ENCODE data around the gene NLE1. TPM values are rescaled to one million over a fixed set of nuclear protein-coding genes. Genes with fewer than 3 reads are reported as not detected.

NLE1 gene
- total and polyA plus RNA-seq, 2 of the 8 experiments (the other 6 are each of a cell fraction or from before 2014, with no cell fraction given) = 50.4 to 51.5 TPM

DNA sequence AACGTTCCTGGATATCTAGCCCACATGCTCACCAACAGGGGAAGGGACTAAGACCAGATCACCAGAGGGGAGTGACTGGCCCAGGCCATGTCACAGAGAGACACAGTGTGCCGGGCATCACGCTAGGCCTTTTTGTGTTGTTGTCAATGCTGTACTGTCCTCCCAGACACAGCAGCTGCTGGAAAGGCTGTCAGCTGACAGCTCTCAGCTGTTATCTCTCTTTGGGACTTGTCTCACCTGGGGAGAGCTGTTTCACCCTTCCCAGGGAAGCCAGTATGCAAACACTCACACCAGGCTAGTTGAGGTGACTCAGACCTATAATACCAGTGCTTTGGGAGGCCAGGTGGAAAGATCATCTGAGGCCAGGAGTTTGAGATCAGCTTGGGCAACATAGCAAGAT is 24.9 kb upstream of the NLE1 start:
- Histone ChIP-seq H3K9me3 (ENCODE audit: insufficient read depth in 2 of 2, low read depth in 1 of 2, low read length in 1 of 2) (no peaks in the 10 kb centered on the region), H3K56ac (replicated peaks; ENCODE audit: insufficient read length, low read depth, low read length) (no peak overlapping the region), H3K4me2 (ENCODE audit: insufficient read depth in 1 of 2, low read depth in 2 of 2, low read length in 2 of 2) (no peak overlapping the region), H3K23ac (ENCODE audit: insufficient read length) (no peak overlapping the region), H2BK120ac (replicated peaks; ENCODE audit: low read depth, low read length) (no peak overlapping the region), H3K9ac (replicated peaks in 1 of 4; ENCODE audit: extremely low read depth in 1 of 4, low read depth in 3 of 4, low read length in 3 of 4) (no peak overlapping the region; a peak in 1 of 7 replicates), H4K5ac (ENCODE audit: insufficient read length, low read depth, low read length) (no peak overlapping the region), H2BK15ac (ENCODE audit: low read length) (no peak overlapping the region), H2BK12ac (ENCODE audit: low read depth, low read length) (no peak overlapping the region), H3K27ac (ENCODE audit: low read depth, low read length) (no peak overlapping the region), H3K4me1 (replicated peaks in 1 of 4; ENCODE audit: control insufficient read depth in 3 of 4, insufficient read depth in 4 of 4, low read length in 3 of 4) (no peaks in the 10 kb centered on the region; a peak in 1 of 7 replicates), H3K79me1 (ENCODE audit: low read depth, low read length) (no peaks in the 10 kb centered on the region; the same call in 1 of the 2 replicates), H3K23me2 (ENCODE audit: low read depth, low read length) (no peaks in the 10 kb centered on the region; the same call in 1 of the 2 replicates), H2BK20ac (ENCODE audit: low read length) (no peak overlapping the region), H2AFZ (ENCODE audit: low read length) (no peak overlapping the region), H2BK5ac (ENCODE audit: low read depth, low read length) (no peak overlapping the region), H4K91ac (replicated peaks; ENCODE audit: insufficient read length, low read length) (no peak overlapping the region), H3K79me2 (ENCODE audit: control insufficient read depth in 1 of 2, insufficient read depth in 2 of 2, low read length in 2 of 2) (no peaks in the 10 kb centered on the region), H4K20me1 (replicated peaks in 1 of 2; ENCODE audit: control insufficient read depth in 1 of 2, insufficient read depth in 2 of 2, low read length in 2 of 2) (peaks cover 0 to 1% of the 10 kb centered on the region in 2 experiments), H3K4me3 (ENCODE audit: extremely low read depth in 1 of 4, insufficient read depth in 2 of 4, low read depth in 3 of 4, low read length in 4 of 4) (no peak overlapping the region), H2AK5ac (ENCODE audit: low read depth, low read length) (no peak overlapping the region), H3K36me3 (ENCODE audit: control insufficient read depth in 2 of 4, insufficient read depth in 4 of 4, low read length in 3 of 4) (no peaks in the 10 kb centered on the region), H3K18ac (ENCODE audit: extremely low read depth, low read length) (no peak overlapping the region), H3K14ac (ENCODE audit: insufficient read length) (no peak overlapping the region), H3K4ac (replicated peaks; ENCODE audit: insufficient read length, low read depth, low read length) (no peak overlapping the region), H4K8ac (ENCODE audit: extremely low read depth, insufficient read depth, low read length) (no peak overlapping the region), H3K27me3 (replicated peaks in 1 of 4; ENCODE audit: control insufficient read depth in 3 of 4, extremely low read depth in 1 of 4, insufficient read depth in 3 of 4, low read length in 3 of 4) (no peaks in the 10 kb centered on the region)
- POLR2A ChIA-PET (ENCODE audit: partially characterized antibody) = no interaction called here
- DNase-seq (ENCODE audit: low read depth in 1 of 2, low spot score in 2 of 2) (no peak), FAIRE-seq (no peak)
- CTCF ChIA-PET (ENCODE audit: partially characterized antibody) = interaction anchor here (0.6 to 2.5 kb wide), 8 partner anchors 8 to 367 kb away, joined by 3 to 9 read pairs (median 3); no protein-coding TSS in a partner anchor
- WGBS, 2 experiments (ENCODE audit: extremely low coverage in 1 of 2, insufficient coverage in 1 of 2, insufficient read length in 1 of 2, insufficient replicate concordance in 2 of 2, low coverage in 1 of 2, low lambda C conversion rate in 2 of 2, missing lambda C conversion rate in 1 of 2) = 54% methylated on average over 3 of the region's 3 CpGs; no CpG with 5 or more reads in 1 of the 2 experiments
- no peak for TF ChIP-seq GTF2F1 (IDR thresholded peaks at IDR 0.05; ENCODE audit: borderline replicate concordance, low read depth, low read length)
- TF ChIP-seq PHF8 (conservative IDR thresholded peaks at IDR 0.05; ENCODE audit: low read depth, low read length) = no peak
- no peak for TF ChIP-seq POLR2A (IDR thresholded peaks at IDR 0.05; ENCODE audit: control extremely low read depth in 1 of 2, low read depth in 2 of 2, low read length in 2 of 2)
- no peak for TF ChIP-seq CBX8 (IDR thresholded peaks at IDR 0.05; ENCODE audit: borderline replicate concordance, low read depth, low read length)
- TF ChIP-seq EP300 (IDR thresholded peaks at IDR 0.05; ENCODE audit: borderline replicate concordance in 1 of 2, low read depth in 2 of 2, low read length in 2 of 2) = no peak
- no peak for TF ChIP-seq HDAC2 (IDR thresholded peaks at IDR 0.05; ENCODE audit: borderline replicate concordance in 1 of 2, low read depth in 2 of 2, low read length in 2 of 2)
- no peak for TF ChIP-seq JUN (IDR thresholded peaks at IDR 0.05; ENCODE audit: low read depth, low read length)
- TF ChIP-seq BCL11A (IDR thresholded peaks at IDR 0.05; ENCODE audit: low read depth in 2 of 2, low read length in 2 of 2) = no peak
- TF ChIP-seq CREB1 (IDR thresholded peaks at IDR 0.05) = no peak
- TF ChIP-seq SP1 (IDR thresholded peaks at IDR 0.05; ENCODE audit: low read depth, low read length) = no peak
- no peak for TF ChIP-seq ZNF274 (IDR thresholded peaks at IDR 0.05; ENCODE audit: borderline replicate concordance, extremely low read depth, low read length)
- no peak for TF ChIP-seq TAF7 (optimal IDR thresholded peaks at IDR 0.05; ENCODE audit: borderline replicate concordance, low read depth, low read length)
